HCT116 (cell line): ENCODE data around the gene BRD9. TPM values are rescaled to one million over a fixed set of nuclear protein-coding genes. Genes with fewer than 3 reads are reported as not detected.

Experiments
- ATAC-seq: fragments of 200-7000 bp; cut with Tn5 transposase; 2 replicates; pipeline ENCODE4 v1.9.1; 2020; ENCODE audit warnings: mild to moderate bottlenecking, moderate library complexity
- BruUV-seq: library from RNA; stranded (reverse); fragments of 400-500 nt; replicated peaks from 2 replicates; lab custom pipeline; 2021; lab: Mats Ljungman, UMichigan
- CTCF ChIA-PET: fragments of 300-600 bp; sonication (Branson Sonifier 250); formaldehyde crosslinking; loops from one replicate; lab custom pipeline; 2021; ENCODE audit warnings: antibody characterized with exemption; lab: Charles Lee
- POLR2A ChIA-PET: fragments of 300-600, 350-600 bp; sonication (Branson Sonifier 250); formaldehyde crosslinking; loops from one replicate; lab custom pipeline; 2021; ENCODE audit warnings: antibody characterized with exemption; lab: Charles Lee
- RAD21 ChIA-PET, 2 experiments: fragments of 300-600 bp; sonication (Branson Sonifier 250); formaldehyde crosslinking; loops; one replicate each; lab custom pipeline; 2023; ENCODE audit warnings: low total read pairs in 2 of 2; ENCODE audit not compliant: uncharacterized antibody in 2 of 2, unreplicated experiment in 2 of 2, low non-redundant PET in 1 of 2; lab: Charles Lee
- DNase-seq: peaks from one replicate; pipeline ENCODE4 v3.0.0-alpha.2; 2010; ENCODE audit warnings: low read depth, low spot score
- H2AFZ ChIP-seq: fragments of 200-600 bp; shearing (Covaris generic), sonication (generic); 2 replicates; pipeline ENCODE4 v1.6.1; 2017; ENCODE audit warnings: low read depth, mixed run types, mixed read lengths, antibody characterized with exemption, low read length; ENCODE audit not compliant: poor library complexity, severe bottlenecking
- H3K27ac ChIP-seq: 2 replicates; pipeline ENCODE4 v1.5.1; 2012; ENCODE audit warnings: low read depth, low read length
- H3K27me3 ChIP-seq: fragments of 200-600 bp; sonication (generic); 2 replicates; pipeline ENCODE4 v1.6.1; 2016; ENCODE audit warnings: mixed run types, low read length, mixed read lengths; ENCODE audit not compliant: insufficient read depth
- H3K36me3 ChIP-seq, 2 experiments: fragments of 200-500 bp in 1 of 2; fragments of 200-600 bp in 1 of 2; sonication (Bioruptor generic) in 1 of 2; sonication (generic) in 1 of 2; 2 replicates each; pipeline versions ENCODE4 v1.5.1 to v1.6.1; 2014 to 2016; ENCODE audit warnings: low read length in 2 of 2, inconsistent platforms in 1 of 2, mixed read lengths in 1 of 2, mixed run types in 1 of 2; ENCODE audit not compliant: insufficient read depth in 2 of 2, control insufficient read depth in 1 of 2
- H3K4me1 ChIP-seq, 2 experiments: fragments of 200-600 bp in 1 of 2; sonication (generic) in 1 of 2; 2 replicates each; pipeline versions ENCODE4 v1.5.1 to v1.6.1; 2012 to 2017; ENCODE audit warnings: low read length in 2 of 2, inconsistent platforms in 1 of 2, mild to moderate bottlenecking in 1 of 2, mixed read lengths in 1 of 2, mixed run types in 1 of 2, moderate library complexity in 1 of 2; ENCODE audit not compliant: insufficient read depth in 2 of 2, control insufficient read depth in 1 of 2
- H3K4me2 ChIP-seq: fragments of 200-600 bp; sonication (generic); 2 replicates; pipeline ENCODE4 v1.6.1; 2017; ENCODE audit warnings: mixed run types, low read length, mixed read lengths
- H3K4me3 ChIP-seq, 2 experiments: fragments of 200-600 bp in 1 of 2; sonication (generic) in 1 of 2; replicated peaks in 1 of 2; 2 replicates each; pipeline ENCODE4 v1.5.1; 2011 to 2016; ENCODE audit warnings: low read length in 2 of 2, control low read depth in 1 of 2, low read depth in 1 of 2, mild to moderate bottlenecking in 1 of 2, mixed read lengths in 1 of 2, mixed run types in 1 of 2
- H3K79me2 ChIP-seq: fragments of 200-600 bp; sonication (generic); 2 replicates; pipeline ENCODE4 v1.6.1; 2017; ENCODE audit warnings: mild to moderate bottlenecking, mixed run types, low read length, moderate library complexity, mixed read lengths; ENCODE audit not compliant: insufficient read depth
- H3K9ac ChIP-seq: fragments of 200-600 bp; sonication (generic); 2 replicates; pipeline ENCODE4 v1.6.1; 2016; ENCODE audit warnings: low read length, mixed read lengths
- H3K9me2 ChIP-seq: fragments of 200-600 bp; sonication (generic), shearing (Covaris generic); 2 replicates; pipeline ENCODE4 v1.6.1; 2017; ENCODE audit warnings: mixed run types, mild to moderate bottlenecking, moderate library complexity; ENCODE audit not compliant: insufficient read depth
- H3K9me3 ChIP-seq, 2 experiments: fragments of 200-500 bp in 1 of 2; fragments of 200-600 bp in 1 of 2; sonication (Bioruptor generic) in 1 of 2; sonication (generic) in 1 of 2; 2 replicates each; pipeline ENCODE4 v1.6.1; 2014 to 2017; ENCODE audit warnings: low read length in 2 of 2, mixed read lengths in 2 of 2, inconsistent platforms in 1 of 2, low read depth in 1 of 2, mild to moderate bottlenecking in 1 of 2, mixed run types in 1 of 2, moderate library complexity in 1 of 2; ENCODE audit not compliant: control insufficient read depth in 1 of 2, insufficient read depth in 1 of 2
- H4K20me1 ChIP-seq: fragments of 200-600 bp; sonication (generic), shearing (Covaris generic); 2 replicates; pipeline ENCODE4 v1.6.1; 2017; ENCODE audit warnings: mixed run types, mild to moderate bottlenecking, moderate library complexity; ENCODE audit not compliant: insufficient read depth
- CEBPB ChIP-seq: IDR thresholded peaks from 2 replicates; pipeline ENCODE4 v1.6.1; 2012; ENCODE audit warnings: low read depth
- EGR1 ChIP-seq: IDR thresholded peaks from 2 replicates; pipeline ENCODE4 v1.6.1; 2012; ENCODE audit warnings: low read depth
- POLR2AphosphoS5 ChIP-seq: IDR thresholded peaks from 2 replicates; pipeline ENCODE4 v1.6.1; 2011; ENCODE audit warnings: mild to moderate bottlenecking, low read depth, low read length, moderate library complexity
- ZFX ChIP-seq: fragments of 450-650 bp; IDR thresholded peaks from 2 replicates; pipeline ENCODE4 v1.6.1; 2017
- intact Hi-C: fragments of 100-400 bp; cut with micrococcal nuclease; formaldehyde crosslinking; loops from 2 replicates; pipeline ENCODE4 v1.10.0; 2022
- total RNA-seq: library from RNA; stranded (reverse); gene quantifications from one replicate; pipeline ENCODE4 v1.2.1, GENCODE V29; 2021; ENCODE audit not compliant: unreplicated experiment
- TF ChIP-seq, protein P1 (sequence below): IDR thresholded peaks from 2 replicates; pipeline ENCODE4 v1.6.1; 2012; ENCODE audit warnings: low read depth
- TF ChIP-seq, protein P2 (sequence below): IDR thresholded peaks from 2 replicates; pipeline ENCODE4 v1.6.1; 2011; ENCODE audit warnings: mild to moderate bottlenecking, low read length, moderate library complexity; ENCODE audit not compliant: insufficient replicate concordance; ENCODE audit errors: extremely low read depth

Gene BRD9
- total RNA-seq, 1 experiment from 2014 or later: 54.6 TPM

DNA sequence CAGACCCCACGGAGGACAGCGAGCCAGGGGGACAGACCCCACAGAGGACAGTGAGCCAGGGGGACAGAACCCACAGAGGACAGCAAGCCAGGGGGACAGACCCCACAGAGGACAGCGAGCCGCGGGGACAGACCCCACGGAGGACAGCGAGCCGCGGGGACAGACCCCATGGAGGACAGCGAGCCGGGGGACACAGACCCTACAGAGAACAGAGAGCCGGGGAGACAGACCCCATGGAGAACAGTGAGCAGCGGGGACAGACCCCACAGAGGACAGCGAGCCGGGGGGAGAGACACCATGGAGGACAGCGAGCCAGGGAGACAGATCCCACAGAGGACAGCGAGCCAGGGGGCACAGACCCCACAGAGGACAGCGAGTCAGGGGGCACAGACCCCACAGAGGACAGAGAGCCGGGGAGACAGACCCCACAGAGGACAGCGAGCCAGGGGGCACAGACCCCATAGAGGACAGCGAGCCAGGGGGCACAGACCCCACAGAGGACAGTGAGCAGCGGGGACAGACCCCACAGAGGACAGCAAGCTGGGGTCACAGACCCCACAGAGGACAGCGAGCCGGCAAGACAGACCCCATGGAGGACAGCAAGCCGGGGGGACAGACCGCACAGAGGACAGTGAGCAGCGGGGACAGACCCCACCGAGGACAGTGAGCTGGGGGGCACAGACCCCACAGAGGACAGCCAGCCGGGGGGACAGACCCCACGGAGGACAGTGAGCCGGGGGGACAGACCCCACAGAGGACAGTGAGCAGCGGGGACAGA lies 37.4 kb downstream of the BRD9 start:
- H4K20me1 ChIP-seq: no peaks in the 10 kb centered on the region
- H2AFZ ChIP-seq: no peak overlapping the region
- H3K9me2 ChIP-seq: no peaks in the 10 kb centered on the region
- H3K9me3 ChIP-seq: no peaks in the 10 kb centered on the region
- no peaks in the 10 kb centered on the region for H3K27me3 ChIP-seq
- ChIA-PET CTCF (no interaction called here), RAD21 (no interaction called here), POLR2A (no interaction called here)
- no peak overlapping the region for H3K4me2 ChIP-seq
- DNase-seq (no peak), ATAC-seq (no peak)
- no peaks in the 10 kb centered on the region for H3K36me3 ChIP-seq
- no peak overlapping the region for H3K9ac ChIP-seq
- H3K27ac ChIP-seq: no peak overlapping the region
- intact Hi-C loops: no loop called here
- TF ChIP-seq POLR2AphosphoS5 (no peak), ZFX (no peak), CEBPB (no peak), EGR1 (no peak)
- TF ChIP-seq, protein P1, sequence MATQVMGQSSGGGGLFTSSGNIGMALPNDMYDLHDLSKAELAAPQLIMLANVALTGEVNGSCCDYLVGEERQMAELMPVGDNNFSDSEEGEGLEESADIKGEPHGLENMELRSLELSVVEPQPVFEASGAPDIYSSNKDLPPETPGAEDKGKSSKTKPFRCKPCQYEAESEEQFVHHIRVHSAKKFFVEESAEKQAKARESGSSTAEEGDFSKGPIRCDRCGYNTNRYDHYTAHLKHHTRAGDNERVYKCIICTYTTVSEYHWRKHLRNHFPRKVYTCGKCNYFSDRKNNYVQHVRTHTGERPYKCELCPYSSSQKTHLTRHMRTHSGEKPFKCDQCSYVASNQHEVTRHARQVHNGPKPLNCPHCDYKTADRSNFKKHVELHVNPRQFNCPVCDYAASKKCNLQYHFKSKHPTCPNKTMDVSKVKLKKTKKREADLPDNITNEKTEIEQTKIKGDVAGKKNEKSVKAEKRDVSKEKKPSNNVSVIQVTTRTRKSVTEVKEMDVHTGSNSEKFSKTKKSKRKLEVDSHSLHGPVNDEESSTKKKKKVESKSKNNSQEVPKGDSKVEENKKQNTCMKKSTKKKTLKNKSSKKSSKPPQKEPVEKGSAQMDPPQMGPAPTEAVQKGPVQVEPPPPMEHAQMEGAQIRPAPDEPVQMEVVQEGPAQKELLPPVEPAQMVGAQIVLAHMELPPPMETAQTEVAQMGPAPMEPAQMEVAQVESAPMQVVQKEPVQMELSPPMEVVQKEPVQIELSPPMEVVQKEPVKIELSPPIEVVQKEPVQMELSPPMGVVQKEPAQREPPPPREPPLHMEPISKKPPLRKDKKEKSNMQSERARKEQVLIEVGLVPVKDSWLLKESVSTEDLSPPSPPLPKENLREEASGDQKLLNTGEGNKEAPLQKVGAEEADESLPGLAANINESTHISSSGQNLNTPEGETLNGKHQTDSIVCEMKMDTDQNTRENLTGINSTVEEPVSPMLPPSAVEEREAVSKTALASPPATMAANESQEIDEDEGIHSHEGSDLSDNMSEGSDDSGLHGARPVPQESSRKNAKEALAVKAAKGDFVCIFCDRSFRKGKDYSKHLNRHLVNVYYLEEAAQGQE: no peak
- TF ChIP-seq, protein P2, sequence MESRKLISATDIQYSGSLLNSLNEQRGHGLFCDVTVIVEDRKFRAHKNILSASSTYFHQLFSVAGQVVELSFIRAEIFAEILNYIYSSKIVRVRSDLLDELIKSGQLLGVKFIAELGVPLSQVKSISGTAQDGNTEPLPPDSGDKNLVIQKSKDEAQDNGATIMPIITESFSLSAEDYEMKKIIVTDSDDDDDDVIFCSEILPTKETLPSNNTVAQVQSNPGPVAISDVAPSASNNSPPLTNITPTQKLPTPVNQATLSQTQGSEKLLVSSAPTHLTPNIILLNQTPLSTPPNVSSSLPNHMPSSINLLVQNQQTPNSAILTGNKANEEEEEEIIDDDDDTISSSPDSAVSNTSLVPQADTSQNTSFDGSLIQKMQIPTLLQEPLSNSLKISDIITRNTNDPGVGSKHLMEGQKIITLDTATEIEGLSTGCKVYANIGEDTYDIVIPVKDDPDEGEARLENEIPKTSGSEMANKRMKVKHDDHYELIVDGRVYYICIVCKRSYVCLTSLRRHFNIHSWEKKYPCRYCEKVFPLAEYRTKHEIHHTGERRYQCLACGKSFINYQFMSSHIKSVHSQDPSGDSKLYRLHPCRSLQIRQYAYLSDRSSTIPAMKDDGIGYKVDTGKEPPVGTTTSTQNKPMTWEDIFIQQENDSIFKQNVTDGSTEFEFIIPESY: no peak
- no peaks in the 10 kb centered on the region for H3K4me1 ChIP-seq
- BruUV-seq: no TSS peak
- no peak overlapping the region for H3K4me3 ChIP-seq
- no peaks in the 10 kb centered on the region for H3K79me2 ChIP-seq
